SK-N-SH treated with all-trans-retinoic acid at 6 μM for 48 hours (cell line): ENCODE results near the gene ASIC3.

Experiments
- ATAC-seq: fragments of 200-7000 bp; cut with Tn5 transposase; 3 replicates; pipeline ENCODE4 v1.9.1; 2020; ENCODE audit warnings: mild to moderate bottlenecking, moderate library complexity
- ARNTL ChIP-seq: fragments of 450-650 bp; formaldehyde crosslinking; IDR thresholded peaks from 2 replicates; pipeline ENCODE4 v1.5.0; 2020; ENCODE audit warnings: low read depth, mild to moderate bottlenecking, moderate library complexity, borderline replicate concordance
- BACH2 ChIP-seq: fragments of 250-450 bp; sonication (Bioruptor Pico); IDR thresholded peaks from 2 replicates; pipeline ENCODE4 v1.9.0; 2021; ENCODE audit warnings: mild to moderate bottlenecking, borderline replicate concordance
- CREB5 ChIP-seq: fragments of 250-450 bp; sonication (Bioruptor Pico); IDR thresholded peaks from 2 replicates; pipeline ENCODE4 v1.5.1; 2020; ENCODE audit warnings: low read depth, mild to moderate bottlenecking, moderate library complexity
- GLIS3 ChIP-seq: fragments of 250-450 bp; sonication (Bioruptor Pico); IDR thresholded peaks from 2 replicates; pipeline ENCODE4 v1.5.0; 2020; ENCODE audit warnings: mild to moderate bottlenecking, moderate library complexity
- ISL1 ChIP-seq: fragments of 250-450 bp; sonication (Bioruptor Pico); IDR thresholded peaks from 2 replicates; pipeline ENCODE4 v2.1.2; 2022; ENCODE audit warnings: mild to moderate bottlenecking, moderate library complexity
- OSR1 ChIP-seq: fragments of 250-450 bp; sonication (Bioruptor Pico); IDR thresholded peaks from 2 replicates; pipeline ENCODE4 v1.8.0; 2022; ENCODE audit warnings: moderate library complexity, mild to moderate bottlenecking, inconsistent platforms
- PATZ1 ChIP-seq: fragments of 250-450 bp; sonication (Bioruptor Pico); IDR thresholded peaks from 2 replicates; pipeline ENCODE4 v1.8.0; 2020; ENCODE audit warnings: mild to moderate bottlenecking, moderate library complexity, borderline replicate concordance
- PPARA ChIP-seq: fragments of 250-450 bp; sonication (Bioruptor Pico); IDR thresholded peaks from 2 replicates; pipeline ENCODE4 v1.5.0; 2020; ENCODE audit warnings: mild to moderate bottlenecking, borderline replicate concordance
- RARB ChIP-seq: fragments of 250-450 bp; sonication (Bioruptor Pico); IDR thresholded peaks from 2 replicates; pipeline ENCODE4 v1.8.0; 2021; ENCODE audit warnings: mild to moderate bottlenecking, moderate library complexity
- SNAI2 ChIP-seq: fragments of 250-450 bp; sonication (Bioruptor Pico); IDR thresholded peaks from 2 replicates; pipeline ENCODE4 v1.5.0; 2020; ENCODE audit warnings: mild to moderate bottlenecking, moderate library complexity
- TOX ChIP-seq: fragments of 250-450 bp; sonication (Bioruptor Pico); IDR thresholded peaks from 2 replicates; pipeline ENCODE4 v1.8.0; 2021; ENCODE audit warnings: mild to moderate bottlenecking, moderate library complexity, borderline replicate concordance
- TSHZ2 ChIP-seq: fragments of 250-450 bp; sonication (Bioruptor Pico); IDR thresholded peaks from 2 replicates; pipeline ENCODE4 v1.5.0; 2020; ENCODE audit warnings: mild to moderate bottlenecking, moderate library complexity
- ZC3H10 ChIP-seq: fragments of 250-450 bp; sonication (Bioruptor Pico); IDR thresholded peaks from 2 replicates; pipeline ENCODE4 v1.5.1; 2021; ENCODE audit warnings: mild to moderate bottlenecking, moderate library complexity
- ZFP30 ChIP-seq: fragments of 450-650 bp; formaldehyde crosslinking; IDR thresholded peaks from 2 replicates; pipeline ENCODE4 v1.5.0; 2022; ENCODE audit warnings: mild to moderate bottlenecking, moderate library complexity
- ZNF565 ChIP-seq: fragments of 450-650 bp; formaldehyde crosslinking; conservative IDR thresholded peaks from 2 replicates; pipeline ENCODE4 v1.5.0; 2020; ENCODE audit warnings: low read depth, mild to moderate bottlenecking, moderate library complexity
- ZNF70 ChIP-seq: fragments of 450-650 bp; formaldehyde crosslinking; IDR thresholded peaks from 2 replicates; pipeline ENCODE4 v1.5.0; 2020; ENCODE audit warnings: mild to moderate bottlenecking, moderate library complexity
- ZNF8 ChIP-seq: fragments of 450-650 bp; formaldehyde crosslinking; IDR thresholded peaks from 2 replicates; pipeline ENCODE4 v1.5.0; 2020; ENCODE audit warnings: mild to moderate bottlenecking, moderate library complexity

The ASIC3 gene

GRCh38 chr7:151033864-151034249 lies 14.5 kb upstream of the ASIC3 start:
- TF ChIP-seq TOX = no peak
- TF ChIP-seq ISL1 (CRISPR knock-in tag) = no peak
- TF ChIP-seq RARB (CRISPR knock-in tag) = no peak
- no peak for TF ChIP-seq SNAI2 (CRISPR knock-in tag)
- TF ChIP-seq PPARA (CRISPR knock-in tag) = no peak
- TF ChIP-seq GLIS3 (CRISPR knock-in tag) = no peak
- no peak for TF ChIP-seq CREB5 (CRISPR knock-in tag)
- TF ChIP-seq ZNF8 (CRISPR knock-in tag) = no peak
- no peak for TF ChIP-seq ZNF70 (CRISPR knock-in tag)
- no peak for TF ChIP-seq ZC3H10
- no peak for TF ChIP-seq ARNTL (CRISPR knock-in tag)
- no peak for TF ChIP-seq ZFP30 (CRISPR knock-in tag)
- no peak for TF ChIP-seq ZNF565 (CRISPR knock-in tag)
- no peak for TF ChIP-seq PATZ1 (CRISPR knock-in tag)
- no peak for TF ChIP-seq TSHZ2
- no peak for ATAC-seq

- TF ChIP-seq BACH2 (CRISPR knock-in tag) = no peak
- TF ChIP-seq OSR1 (CRISPR knock-in tag) = no peak
- no peak for TF ChIP-seq PATZ1 (CRISPR knock-in tag)
- TF ChIP-seq ZC3H10 = no peak
- TF ChIP-seq ZFP30 (CRISPR knock-in tag) = no peak
- no peak for TF ChIP-seq SNAI2 (CRISPR knock-in tag)
- no peak for TF ChIP-seq ZNF8 (CRISPR knock-in tag)
- ATAC-seq = no peak
Measured at GRCh38 chr7:151034312-151035025, 13.9 kb upstream of the ASIC3 start.

- no peak for ATAC-seq
- TF ChIP-seq ZC3H10 (no peak), TOX (no peak), ZFP30 (CRISPR knock-in tag) (no peak), RARB (CRISPR knock-in tag) (no peak), CREB5 (CRISPR knock-in tag) (no peak), ZNF565 (CRISPR knock-in tag) (no peak)
- TF ChIP-seq, all 23 proteins: peak for 0
Measured at GRCh38 chr7:151035026-151035717, 13.2 kb upstream of the ASIC3 start.
